PC-3 (cell line): ENCODE results near the gene CRYBB3. TPM values are rescaled to one million over a fixed set of nuclear protein-coding genes. Genes with fewer than 3 reads are reported as not detected.

Source experiments
- ATAC-seq: fragments of 200-7000 bp; cut with Tn5 transposase; 2 replicates; pipeline ENCODE4 v1.9.1; 2020; ENCODE audit warnings: mild to moderate bottlenecking, moderate library complexity
- BruUV-seq: library from RNA; stranded (reverse); fragments of 400-500 nt; replicated peaks from 2 replicates; lab custom pipeline; 2021; lab: Mats Ljungman, UMichigan
- CTCF ChIA-PET: fragments of 300-600 bp; sonication (Branson Sonifier 250); formaldehyde crosslinking; loops from one replicate; lab custom pipeline; 2022; ENCODE audit warnings: antibody characterized with exemption; lab: Charles Lee
- POLR2A ChIA-PET: fragments of 300-600 bp; sonication (Branson Sonifier 250); formaldehyde crosslinking; loops from one replicate; lab custom pipeline; 2022; ENCODE audit warnings: antibody characterized with exemption; ENCODE audit not compliant: unreplicated experiment; lab: Charles Lee
- DNase-seq: peaks from one replicate; pipeline ENCODE4 v3.0.0-alpha.2; 2015
- H2AFZ ChIP-seq: fragments of 300-600 bp; sonication (generic); 2 replicates; pipeline ENCODE4 v1.6.0; 2016; ENCODE audit warnings: antibody characterized with exemption, low read length
- H3F3A ChIP-seq: fragments of 300-600 bp; sonication (generic); one replicate; pipeline ENCODE4 v1.6.0; 2017; ENCODE audit warnings: antibody characterized with exemption, low read length, control low read depth, mild to moderate bottlenecking; ENCODE audit not compliant: unreplicated experiment
- H3K27ac ChIP-seq: fragments of 300-600 bp; sonication (generic); 2 replicates; pipeline ENCODE4 v1.5.1; 2016; ENCODE audit warnings: mild to moderate bottlenecking, low read length
- H3K27me3 ChIP-seq: fragments of 300-600 bp; sonication (generic); 2 replicates; pipeline ENCODE4 v1.6.1; 2016; ENCODE audit warnings: low read length, mixed read lengths
- H3K36me3 ChIP-seq: fragments of 300-600 bp; sonication (generic); 2 replicates; pipeline ENCODE4 v1.6.1; 2016; ENCODE audit warnings: low read depth, mixed run types, low read length, mixed read lengths
- H3K4me1 ChIP-seq: fragments of 300-600 bp; sonication (generic); 2 replicates; pipeline ENCODE4 v1.5.1; 2016; ENCODE audit warnings: low read length; ENCODE audit not compliant: insufficient read depth
- H3K4me2 ChIP-seq: fragments of 300-600 bp; sonication (generic); 2 replicates; pipeline ENCODE4 v1.6.0; 2016; ENCODE audit warnings: low read length
- H3K4me3 ChIP-seq: fragments of 300-600 bp; sonication (generic); 2 replicates; pipeline ENCODE4 v1.5.1; 2016; ENCODE audit warnings: mild to moderate bottlenecking, low read length, mixed read lengths
- H3K79me2 ChIP-seq: fragments of 300-600 bp; sonication (generic); 2 replicates; pipeline ENCODE4 v1.6.1; 2017; ENCODE audit warnings: low read length, mixed read lengths
- H3K9ac ChIP-seq: fragments of 300-600 bp; sonication (generic); 2 replicates; pipeline ENCODE4 v1.6.0; 2016; ENCODE audit warnings: mild to moderate bottlenecking, low read length
- H3K9me2 ChIP-seq: fragments of 300-600 bp; sonication (generic); replicated peaks from 2 replicates; pipeline ENCODE4 v1.6.1; 2016; ENCODE audit warnings: mixed run types, low read length, mixed read lengths
- H3K9me3 ChIP-seq: fragments of 300-600 bp; sonication (generic); 2 replicates; pipeline ENCODE4 v1.6.1; 2016; ENCODE audit warnings: low read length, mixed read lengths
- H4K20me1 ChIP-seq: fragments of 300-600 bp; sonication (generic); 2 replicates; pipeline ENCODE4 v1.6.1; 2016; ENCODE audit warnings: low read length, mixed read lengths
- EZH2 ChIP-seq: fragments of 300-600 bp; sonication (generic); IDR thresholded peaks from one replicate; pipeline ENCODE4 v1.6.1; 2017; ENCODE audit warnings: antibody characterized with exemption, mild to moderate bottlenecking, low read length; ENCODE audit not compliant: unreplicated experiment
- EZH2phosphoT487 ChIP-seq: fragments of 300-600 bp; sonication (generic); IDR thresholded peaks from 2 replicates; pipeline ENCODE4 v1.6.1; 2018; ENCODE audit warnings: mild to moderate bottlenecking, antibody characterized with exemption, low read length, borderline replicate concordance
- intact Hi-C: fragments of 100-400 bp; cut with micrococcal nuclease; formaldehyde crosslinking; loops from 2 replicates; pipeline ENCODE4 v1.9.0; 2023
- total RNA-seq: library from RNA; depleted of rRNA; stranded (reverse); fragments of >200 nt; gene quantifications from 2 replicates; pipeline ENCODE4 v1.2.3, GENCODE V29; 2014
- TF ChIP-seq, protein P1 (sequence below): fragments of 300-600 bp; sonication (generic); conservative IDR thresholded peaks from 2 replicates; pipeline ENCODE4 v1.5.1; 2017; ENCODE audit warnings: antibody characterized with exemption, low read depth, mild to moderate bottlenecking, low read length

CRYBB3 gene
- total RNA-seq, 1 experiment from 2014 or later, result 1.2 TPM

DNA sequence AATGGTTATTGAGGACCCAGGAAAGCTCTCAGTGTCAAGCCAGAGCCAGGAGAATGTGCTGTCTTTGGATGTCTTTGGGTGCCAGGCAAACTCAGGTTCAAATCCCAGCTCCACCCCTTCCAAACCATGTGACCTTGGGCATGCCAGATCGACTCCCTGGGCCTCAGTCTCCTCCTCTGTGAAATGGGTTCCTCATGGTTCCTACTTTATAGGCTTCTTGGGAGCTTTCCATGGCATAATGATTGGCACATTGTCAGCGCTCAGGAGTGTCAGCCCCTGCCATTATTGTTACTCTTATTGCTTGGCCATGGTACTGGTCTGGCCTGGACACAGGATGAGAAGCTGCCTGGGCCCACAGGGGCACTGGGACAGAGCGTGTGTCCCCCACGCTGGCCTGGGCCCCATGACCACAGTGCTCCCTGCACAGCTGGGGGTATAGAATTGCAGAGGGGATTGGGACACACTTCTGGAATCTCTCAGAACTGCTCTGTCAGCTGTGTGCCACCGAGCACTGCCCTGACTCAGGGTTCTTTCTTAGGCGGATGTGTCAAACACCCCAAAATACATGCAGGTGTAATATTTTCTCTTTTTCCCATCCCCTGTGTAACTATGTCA is 37.6 kb upstream of the CRYBB3 start:
- no peak for ATAC-seq
- Histone ChIP-seq H3K9me3 (no peaks in the 10 kb centered on the region), H2AFZ (no peak overlapping the region), H3K9me2 (no peaks in the 10 kb centered on the region), H3K4me3 (no peak overlapping the region), H3K79me2 (no peaks in the 10 kb centered on the region), H3K9ac (no peak overlapping the region), H4K20me1 (no peaks in the 10 kb centered on the region), H3K27ac (no peak overlapping the region), H3K36me3 (no peaks in the 10 kb centered on the region), H3K4me2 (no peak overlapping the region), H3F3A (no peaks in the 10 kb centered on the region), H3K27me3 (no peaks in the 10 kb centered on the region), H3K4me1 (peaks cover 5% of the 10 kb centered on the region; the same call in 1 of the 2 replicates)
- intact Hi-C loops, result no loop called here
- POLR2A ChIA-PET, result no interaction called here
- no peak for TF ChIP-seq EZH2
- TF ChIP-seq EZH2phosphoT487, result no peak
- TF ChIP-seq, protein P1, sequence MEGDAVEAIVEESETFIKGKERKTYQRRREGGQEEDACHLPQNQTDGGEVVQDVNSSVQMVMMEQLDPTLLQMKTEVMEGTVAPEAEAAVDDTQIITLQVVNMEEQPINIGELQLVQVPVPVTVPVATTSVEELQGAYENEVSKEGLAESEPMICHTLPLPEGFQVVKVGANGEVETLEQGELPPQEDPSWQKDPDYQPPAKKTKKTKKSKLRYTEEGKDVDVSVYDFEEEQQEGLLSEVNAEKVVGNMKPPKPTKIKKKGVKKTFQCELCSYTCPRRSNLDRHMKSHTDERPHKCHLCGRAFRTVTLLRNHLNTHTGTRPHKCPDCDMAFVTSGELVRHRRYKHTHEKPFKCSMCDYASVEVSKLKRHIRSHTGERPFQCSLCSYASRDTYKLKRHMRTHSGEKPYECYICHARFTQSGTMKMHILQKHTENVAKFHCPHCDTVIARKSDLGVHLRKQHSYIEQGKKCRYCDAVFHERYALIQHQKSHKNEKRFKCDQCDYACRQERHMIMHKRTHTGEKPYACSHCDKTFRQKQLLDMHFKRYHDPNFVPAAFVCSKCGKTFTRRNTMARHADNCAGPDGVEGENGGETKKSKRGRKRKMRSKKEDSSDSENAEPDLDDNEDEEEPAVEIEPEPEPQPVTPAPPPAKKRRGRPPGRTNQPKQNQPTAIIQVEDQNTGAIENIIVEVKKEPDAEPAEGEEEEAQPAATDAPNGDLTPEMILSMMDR, result no peak
- CTCF ChIA-PET, result no interaction called here
- no peak for DNase-seq
- BruUV-seq, result no TSS peak

DNA sequence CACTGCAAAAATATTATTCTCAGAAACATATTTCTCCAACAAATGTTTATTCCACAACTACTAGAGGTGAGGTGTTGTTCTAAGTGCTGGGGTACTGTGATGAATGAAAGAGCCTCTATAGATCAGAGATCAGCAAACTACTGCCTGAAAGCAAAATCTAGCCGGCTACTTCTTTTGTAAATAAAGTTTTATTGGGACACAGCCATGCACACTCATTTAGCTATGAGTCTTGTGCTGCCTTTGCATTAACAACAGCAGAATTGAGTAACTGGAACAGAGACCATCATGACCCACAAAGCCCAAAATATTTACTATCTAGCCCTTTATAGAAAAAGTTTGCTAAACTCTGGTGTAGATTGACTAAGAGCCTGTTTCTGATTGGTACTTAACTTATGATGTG is 37.1 kb upstream of the CRYBB3 start:
- Histone ChIP-seq H3K9ac (no peak overlapping the region), H3K9me2 (no peaks in the 10 kb centered on the region), H3K4me1 (peaks cover 7% of the 10 kb centered on the region; the same call in 1 of the 2 replicates), H3K27ac (no peak overlapping the region), H4K20me1 (no peaks in the 10 kb centered on the region), H3K79me2 (no peaks in the 10 kb centered on the region), H3F3A (no peaks in the 10 kb centered on the region), H3K4me3 (no peak overlapping the region), H2AFZ (no peak overlapping the region), H3K27me3 (no peaks in the 10 kb centered on the region), H3K9me3 (no peaks in the 10 kb centered on the region), H3K4me2 (no peak overlapping the region), H3K36me3 (no peaks in the 10 kb centered on the region)
- ATAC-seq, result no peak
- POLR2A ChIA-PET, result no interaction called here
- DNase-seq, result no peak
- CTCF ChIA-PET, result no interaction called here
- intact Hi-C loops, result no loop called here
- no TSS peak for BruUV-seq
- TF ChIP-seq EZH2phosphoT487 (no peak), EZH2 (no peak)
- TF ChIP-seq, protein P1, result no peak

DNA sequence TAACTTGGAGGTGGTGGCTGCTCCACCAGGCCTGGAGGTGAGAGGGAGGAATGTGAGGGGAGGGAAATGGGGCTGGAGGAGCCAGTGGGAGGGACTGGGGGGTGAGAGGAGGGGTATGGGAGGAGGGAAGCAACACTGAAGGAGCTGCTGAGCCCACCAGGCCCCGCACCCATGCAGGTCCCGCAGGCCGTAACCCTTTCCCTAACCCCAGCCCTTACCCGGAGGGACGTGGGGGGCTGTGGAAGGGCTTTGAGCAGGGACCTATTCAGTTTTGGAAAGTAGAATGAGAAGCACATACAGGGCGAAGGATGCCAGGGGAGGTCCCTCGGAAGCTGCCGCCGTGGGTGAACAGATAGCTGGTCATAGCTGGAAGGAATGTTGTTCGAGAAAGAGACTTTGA is 33.9 kb upstream of the CRYBB3 start:
- TF ChIP-seq, protein P1, result no peak
- TF ChIP-seq EZH2 (no peak), EZH2phosphoT487 (no peak)
- H3K9me3 ChIP-seq, result no peaks in the 10 kb centered on the region
- H3K27me3 ChIP-seq, result no peaks in the 10 kb centered on the region
- ATAC-seq (no peak), DNase-seq (no peak)
- no peaks in the 10 kb centered on the region for H3K36me3 ChIP-seq
- no peaks in the 10 kb centered on the region for H4K20me1 ChIP-seq
- no peak overlapping the region for H3K4me3 ChIP-seq
- CTCF ChIA-PET, result interaction anchor here (0.6 kb wide), 1 partner anchor 87 kb away, joined by 3 read pairs; no protein-coding TSS in a partner anchor
- BruUV-seq, result no TSS peak
- POLR2A ChIA-PET, result no interaction called here
- no peak overlapping the region for H3K27ac ChIP-seq
- intact Hi-C loops, result no loop called here
- no peaks in the 10 kb centered on the region for H3K79me2 ChIP-seq
- H2AFZ ChIP-seq, result no peak overlapping the region
- peaks cover 7% of the 10 kb centered on the region; the same call in 1 of the 2 replicates for H3K4me1 ChIP-seq
- no peaks in the 10 kb centered on the region for H3K9me2 ChIP-seq
- no peak overlapping the region for H3K9ac ChIP-seq
- no peak overlapping the region for H3K4me2 ChIP-seq
- H3F3A ChIP-seq, result no peaks in the 10 kb centered on the region
